ACC112 (cell line): ENCODE results near the gene NRBP1.

Experiments used
- H2AFZ ChIP-seq: fragments of 200-600 bp; sonication (generic); one replicate; pipeline ENCODE4 v1.6.0; 2017; ENCODE audit warnings: antibody characterized with exemption, low read length; ENCODE audit not compliant: unreplicated experiment
- H3K27ac ChIP-seq: fragments of 200-600 bp; sonication (generic); 2 replicates; pipeline ENCODE4 v1.5.1; 2014; ENCODE audit warnings: low read depth, mild to moderate bottlenecking, antibody characterized with exemption, low read length, moderate library complexity
- H3K27me3 ChIP-seq: fragments of 200-600 bp; sonication (generic); 2 replicates; pipeline ENCODE4 v1.6.1; 2014; ENCODE audit warnings: mild to moderate bottlenecking, antibody characterized with exemption, low read length, moderate library complexity, mixed read lengths; ENCODE audit not compliant: insufficient read depth
- H3K36me3 ChIP-seq: fragments of 200-600 bp; sonication (generic); 2 replicates; pipeline ENCODE4 v1.6.1; 2016; ENCODE audit warnings: mild to moderate bottlenecking, antibody characterized with exemption, low read length, moderate library complexity, mixed read lengths; ENCODE audit not compliant: insufficient read depth
- H3K4me1 ChIP-seq: fragments of 200-600 bp; sonication (generic); one replicate; pipeline ENCODE4 v1.6.1; 2016; ENCODE audit warnings: low read length, mixed read lengths; ENCODE audit not compliant: insufficient read depth, unreplicated experiment, control insufficient read depth
- H3K4me3 ChIP-seq: fragments of 200-600 bp; sonication (generic); 2 replicates; pipeline ENCODE4 v1.5.1; 2014; ENCODE audit warnings: mild to moderate bottlenecking, low read depth, low read length
- H3K79me2 ChIP-seq: fragments of 200-600 bp; sonication (generic); one replicate; pipeline ENCODE4 v1.6.0; 2016; ENCODE audit warnings: low read length; ENCODE audit not compliant: control insufficient read depth, unreplicated experiment, insufficient read depth

Gene NRBP1

DNA sequence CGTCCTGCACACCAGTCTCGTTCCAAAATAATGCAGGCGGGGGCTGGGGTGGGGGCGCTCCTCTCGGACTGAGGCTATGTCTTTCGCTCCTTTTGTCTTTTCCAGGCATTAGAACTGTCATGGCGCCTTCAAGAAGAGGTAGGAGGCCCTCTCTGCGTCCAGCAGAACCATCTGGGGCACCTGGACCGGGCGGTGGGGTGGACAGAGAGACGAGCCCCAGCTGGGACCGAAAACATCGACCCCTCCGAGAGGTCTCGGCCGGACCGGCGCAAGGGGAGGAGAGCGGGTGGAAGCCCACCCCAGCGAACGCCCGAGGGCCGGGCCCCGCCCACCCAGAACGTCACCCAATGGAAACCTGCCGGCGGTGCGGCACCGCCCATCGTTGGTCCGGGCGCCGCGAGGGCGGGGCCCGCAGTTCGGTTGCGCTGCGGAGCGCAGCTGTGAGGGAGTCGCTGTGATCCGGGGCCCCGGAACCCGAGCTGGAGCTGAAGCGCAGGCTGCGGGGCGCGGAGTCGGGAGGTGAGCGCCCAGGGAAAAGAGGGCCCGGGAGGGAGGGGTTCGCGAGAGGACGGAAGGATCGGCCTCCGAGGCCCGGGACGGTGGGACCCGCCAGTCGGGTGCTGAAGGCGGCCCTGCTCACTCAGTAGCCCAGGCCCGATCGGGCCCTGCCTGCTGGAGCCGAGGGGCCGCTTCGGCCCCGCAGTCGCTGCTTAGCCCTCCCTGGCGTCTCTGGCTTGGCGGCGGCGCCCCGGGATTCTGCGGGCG lies at the start of gene NRBP1:
Gene NRBP1 (plus strand): TSS at position 419 of the 765 bp plus-strand sequence. CDS start 4,643 bp downstream, outside the sequence.
- no peaks in the 10 kb centered on the region for H3K36me3 ChIP-seq
- peak within 1 kb of the TSS; percentile 91 for H2AFZ ChIP-seq
- peaks cover 12% of the 10 kb centered on the region for H3K4me1 ChIP-seq
- H3K79me2 ChIP-seq, result peaks cover 40% of the 10 kb centered on the region
- peak within 1 kb of the TSS; percentile 94 for H3K4me3 ChIP-seq
- no peaks in the 10 kb centered on the region for H3K27me3 ChIP-seq
- H3K27ac ChIP-seq, result peak within 1 kb of the TSS; percentile 67

GRCh38 chr2:27378809-27379290 lies 49.6 kb upstream of the NRBP1 start:
- peaks cover 16% of the 10 kb centered on the region for H3K79me2 ChIP-seq
- peaks cover 15% of the 10 kb centered on the region; the same call in 1 of the 2 replicates for H3K36me3 ChIP-seq
- H3K4me1 ChIP-seq, result peaks cover 21% of the 10 kb centered on the region
- peak overlapping the region; percentile 80 for H3K4me3 ChIP-seq
- H3K27ac ChIP-seq, result peak overlapping the region; percentile 82
- no peak overlapping the region for H2AFZ ChIP-seq
- no peaks in the 10 kb centered on the region for H3K27me3 ChIP-seq

- Histone ChIP-seq H3K4me1 (peaks cover 21% of the 10 kb centered on the region), H3K27ac (peak overlapping the region; percentile 82), H3K36me3 (peaks cover 14% of the 10 kb centered on the region; the same call in 1 of the 2 replicates)
Observed at GRCh38 chr2:27379383-27379835, 49.0 kb upstream of the NRBP1 start.

DNA sequence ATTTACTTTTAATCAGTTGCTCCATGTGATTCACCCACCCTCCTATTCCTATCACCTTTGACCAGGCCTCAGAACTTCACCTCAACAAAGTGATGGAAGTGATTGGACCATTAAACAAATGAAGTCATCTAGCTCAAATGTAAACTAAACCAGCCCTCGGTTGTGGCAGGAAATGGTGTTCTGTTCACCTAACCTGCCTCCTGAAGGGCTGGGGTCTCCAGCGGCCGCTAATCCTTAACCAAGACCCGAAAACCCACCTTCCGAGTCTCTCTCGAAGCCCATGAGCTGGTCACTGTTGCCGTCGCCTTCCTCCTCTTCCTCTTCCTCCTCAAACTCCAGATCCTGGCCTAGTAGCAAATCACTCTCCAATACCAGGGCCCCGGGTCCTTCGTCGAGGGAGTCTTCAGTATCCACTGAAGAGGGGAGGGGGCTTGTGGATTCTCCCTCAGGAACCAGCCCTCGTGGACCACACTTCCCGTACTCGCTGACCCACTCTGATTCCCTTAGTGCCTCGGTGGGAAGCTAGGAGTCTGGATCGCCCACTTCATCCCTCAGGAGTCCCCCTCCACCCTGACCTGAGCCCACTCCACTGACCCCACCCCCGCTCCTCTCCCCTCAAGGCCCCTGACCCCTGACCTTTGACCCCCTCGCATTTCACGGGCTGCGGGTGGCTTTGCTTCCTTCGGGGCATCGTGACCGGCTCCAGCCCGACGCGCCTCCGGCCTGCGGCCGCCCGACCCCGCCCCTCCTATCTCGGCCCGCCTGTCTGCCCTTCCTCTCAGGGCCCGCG lies 48.4 kb upstream of the NRBP1 start:
- Histone ChIP-seq H3K79me2 (peaks cover 16% of the 10 kb centered on the region), H3K27ac (peak overlapping the region; percentile 82), H3K36me3 (peaks cover 13% of the 10 kb centered on the region; the same call in 1 of the 2 replicates), H3K4me3 (peak overlapping the region; percentile 80), H3K27me3 (no peaks in the 10 kb centered on the region), H3K4me1 (peaks cover 21% of the 10 kb centered on the region), H2AFZ (no peak overlapping the region)

More at GRCh38 chr2:27379383-27379835, 49.0 kb upstream of the NRBP1 start:
- H3K4me3 ChIP-seq, result peak overlapping the region; percentile 80
- no peaks in the 10 kb centered on the region for H3K27me3 ChIP-seq
- peaks cover 16% of the 10 kb centered on the region for H3K79me2 ChIP-seq
- H2AFZ ChIP-seq, result no peak overlapping the region

- H2AFZ ChIP-seq, result peak within 1 kb of the TSS; percentile 15
- peak within 1 kb of the TSS; percentile 80 for H3K4me3 ChIP-seq
- peaks cover 21% of the 10 kb centered on the region for H3K4me1 ChIP-seq
- peaks cover 16% of the 10 kb centered on the region for H3K79me2 ChIP-seq
- H3K27ac ChIP-seq, result peak within 1 kb of the TSS; percentile 82
- H3K27me3 ChIP-seq, result no peaks in the 10 kb centered on the region
- H3K36me3 ChIP-seq, result peaks cover 22% of the 10 kb centered on the region
Observed at GRCh38 chr2:27380626-27381545, 47.5 kb upstream of the NRBP1 start, which contains the start of gene ZNF513. ZNF513 (minus strand) TSS chr2:27380734; CDS start chr2:27380526, 208 bp downstream.

- Histone ChIP-seq H3K4me3 (no peak overlapping the region; the same call in 1 of the 2 replicates), H3K36me3 (peaks cover 25% of the 10 kb centered on the region), H3K27ac (peak overlapping the region; percentile 82; the same call in 1 of the 2 replicates), H3K79me2 (peaks cover 16% of the 10 kb centered on the region), H3K4me1 (peaks cover 21% of the 10 kb centered on the region), H3K27me3 (no peaks in the 10 kb centered on the region), H2AFZ (peak overlapping the region; percentile 15)
Observed at GRCh38 chr2:27381577-27382181, 46.8 kb upstream of the NRBP1 start.

DNA sequence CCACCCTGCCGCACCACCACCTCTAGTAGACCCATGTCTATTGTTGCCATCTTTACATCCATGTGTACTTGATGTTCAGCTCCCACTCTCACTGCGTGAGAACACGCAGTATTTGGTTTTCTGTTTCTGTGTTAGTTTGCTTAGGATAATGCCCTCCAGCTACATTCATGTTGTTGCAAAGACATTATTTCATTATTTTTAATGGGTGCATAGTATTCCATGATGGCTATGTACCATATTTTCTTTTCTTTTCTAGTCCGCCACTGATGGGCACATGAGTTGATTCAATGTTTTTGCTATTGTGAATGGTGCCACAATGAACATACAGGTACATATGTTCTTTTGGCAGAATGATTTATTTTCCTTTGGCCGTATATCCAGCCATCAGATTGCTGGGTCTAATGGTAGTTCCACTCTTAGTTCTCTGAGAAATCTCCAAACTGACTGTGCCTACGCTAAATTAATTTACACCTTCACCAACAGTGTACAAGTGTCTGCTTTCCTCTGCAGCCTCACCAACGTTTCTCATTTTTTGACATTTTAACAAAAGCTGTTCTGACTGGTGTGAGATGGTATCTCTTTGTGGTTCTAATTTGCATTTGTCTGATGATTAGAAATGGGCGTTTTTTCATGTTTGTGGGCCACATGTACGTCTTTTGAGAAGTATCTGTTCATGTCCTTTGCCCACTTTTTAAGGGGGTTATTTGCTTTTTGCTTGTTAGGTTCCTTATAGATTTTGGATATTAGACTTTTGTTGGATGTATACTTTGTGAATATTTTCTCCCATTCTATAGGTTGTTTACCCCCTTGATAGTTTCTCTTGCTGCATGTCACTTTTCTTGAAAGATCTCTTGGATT lies 37.4 kb upstream of the NRBP1 start:
- Histone ChIP-seq H3K36me3 (peaks cover 7% of the 10 kb centered on the region), H2AFZ (no peak overlapping the region), H3K79me2 (peaks cover 64% of the 10 kb centered on the region), H3K4me3 (no peak overlapping the region), H3K27me3 (no peaks in the 10 kb centered on the region), H3K27ac (no peak overlapping the region), H3K4me1 (no peaks in the 10 kb centered on the region)

GRCh38 chr2:27393225-27393624 lies 35.2 kb upstream of the NRBP1 start:
- Histone ChIP-seq H2AFZ (no peak overlapping the region), H3K4me1 (no peaks in the 10 kb centered on the region), H3K27ac (no peak overlapping the region), H3K79me2 (peaks cover 83% of the 10 kb centered on the region), H3K4me3 (no peak overlapping the region), H3K36me3 (peaks cover 5% of the 10 kb centered on the region; the same call in 1 of the 2 replicates), H3K27me3 (no peaks in the 10 kb centered on the region)

- Histone ChIP-seq H3K27me3 (no peaks in the 10 kb centered on the region), H3K4me3 (no peak overlapping the region), H2AFZ (no peak overlapping the region), H3K4me1 (peaks cover 7% of the 10 kb centered on the region), H3K36me3 (no peaks in the 10 kb centered on the region), H3K79me2 (peaks cover 92% of the 10 kb centered on the region), H3K27ac (no peak overlapping the region)
Observed at GRCh38 chr2:27398962-27399361, 29.5 kb upstream of the NRBP1 start.
